Spleen (tissue), 7 donors: Measurements from ENCODE around the gene FBXO47.

Experiments used
- POLR2A ChIP-seq, 3 donors: fragments of 450-650 bp; IDR thresholded peaks; one replicate each; pipeline ENCODE4 v1.5.1; 2017; ENCODE audit warnings: antibody characterized with exemption in 3 of 3, mild to moderate bottlenecking in 1 of 3
- TF ChIP-seq, protein P1 (sequence below), 11 experiments: fragments of 200-600 bp in 7 of 11; fragments of 450-650 bp in 4 of 11; sonication (generic) in 4 of 11; IDR thresholded peaks in 8 of 11; conservative IDR thresholded peaks in 3 of 11; 1 replicate in 7 of 11; 2 replicates in 4 of 11; pipeline versions ENCODE4 v1.4.0 to v1.8.0; 2016 to 2021; ENCODE audit warnings: antibody characterized with exemption in 11 of 11, inconsistent platforms in 4 of 11, mild to moderate bottlenecking in 1 of 11
- donor health status: DM: no; HTN: no; CAD: no; lungs with moderate emphysema.
- donor health status: DM: no; HTN: no; CAD: no.
- donor health status: DM: no; HTN: no; CAD: no.

DNA sequence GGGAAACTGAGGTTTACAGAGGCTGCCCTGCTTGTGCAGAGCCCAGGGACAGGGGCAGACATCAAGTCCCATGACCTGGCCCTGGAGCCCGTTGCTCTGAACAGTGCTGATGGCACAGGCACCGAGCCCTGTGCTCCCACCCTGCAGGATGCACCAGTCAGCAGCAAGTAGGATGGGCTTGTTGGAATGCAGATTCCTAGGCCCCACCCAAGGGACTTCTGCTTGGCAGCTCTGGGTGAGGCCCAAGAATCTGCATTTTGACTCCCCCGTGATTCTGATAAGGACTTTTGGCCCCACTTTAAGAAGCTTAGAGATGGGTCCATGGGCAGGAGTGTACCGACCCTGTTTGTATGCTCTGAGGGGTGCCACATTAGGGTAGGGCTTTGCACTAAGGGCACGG lies 74.1 kb downstream of the FBXO47 start:
- TF ChIP-seq POLR2A (IDR thresholded peaks at IDR 0.05), result no peak
- TF ChIP-seq, protein P1, sequence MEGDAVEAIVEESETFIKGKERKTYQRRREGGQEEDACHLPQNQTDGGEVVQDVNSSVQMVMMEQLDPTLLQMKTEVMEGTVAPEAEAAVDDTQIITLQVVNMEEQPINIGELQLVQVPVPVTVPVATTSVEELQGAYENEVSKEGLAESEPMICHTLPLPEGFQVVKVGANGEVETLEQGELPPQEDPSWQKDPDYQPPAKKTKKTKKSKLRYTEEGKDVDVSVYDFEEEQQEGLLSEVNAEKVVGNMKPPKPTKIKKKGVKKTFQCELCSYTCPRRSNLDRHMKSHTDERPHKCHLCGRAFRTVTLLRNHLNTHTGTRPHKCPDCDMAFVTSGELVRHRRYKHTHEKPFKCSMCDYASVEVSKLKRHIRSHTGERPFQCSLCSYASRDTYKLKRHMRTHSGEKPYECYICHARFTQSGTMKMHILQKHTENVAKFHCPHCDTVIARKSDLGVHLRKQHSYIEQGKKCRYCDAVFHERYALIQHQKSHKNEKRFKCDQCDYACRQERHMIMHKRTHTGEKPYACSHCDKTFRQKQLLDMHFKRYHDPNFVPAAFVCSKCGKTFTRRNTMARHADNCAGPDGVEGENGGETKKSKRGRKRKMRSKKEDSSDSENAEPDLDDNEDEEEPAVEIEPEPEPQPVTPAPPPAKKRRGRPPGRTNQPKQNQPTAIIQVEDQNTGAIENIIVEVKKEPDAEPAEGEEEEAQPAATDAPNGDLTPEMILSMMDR (IDR thresholded peaks at IDR 0.05 in 8 of 11, conservative IDR thresholded peaks at IDR 0.05 in 3 of 11), result no peak
